Type B pancreatic cell (in vitro differentiated cells): ENCODE data around the gene TMEM86B. TPM values are rescaled to one million over a fixed set of nuclear protein-coding genes. Genes with fewer than 3 reads are reported as not detected.

Experiments used
- DNase-seq: peaks from one replicate; pipeline ENCODE4 v3.0.0; 2021; ENCODE audit warnings: mixed read lengths; ENCODE audit not compliant: unreplicated experiment; ENCODE audit errors: extremely low spot score
- H3K27ac Mint-ChIP-seq: 2 replicates; pipeline ENCODE4 v1.8.0; 2021; ENCODE audit warnings: mild to moderate bottlenecking, mixed read lengths
- H3K27me3 Mint-ChIP-seq: 2 replicates; pipeline ENCODE4 v1.8.0; 2021; ENCODE audit warnings: mixed read lengths
- H3K36me3 Mint-ChIP-seq: 2 replicates; pipeline ENCODE4 v1.8.0; 2021; ENCODE audit warnings: mixed read lengths
- H3K4me1 Mint-ChIP-seq: one replicate; pipeline ENCODE4 v1.8.0; 2021; ENCODE audit warnings: mixed read lengths; ENCODE audit not compliant: unreplicated experiment
- H3K4me3 Mint-ChIP-seq: 2 replicates; pipeline ENCODE4 v1.8.0; 2021; ENCODE audit warnings: mild to moderate bottlenecking, mixed read lengths
- H3K9me3 Mint-ChIP-seq: 2 replicates; pipeline ENCODE4 v1.8.0; 2021; ENCODE audit warnings: mixed read lengths
- CTCF ChIP-seq: fragments of 200-600 bp; sonication (generic); conservative IDR thresholded peaks from 2 replicates; pipeline ENCODE4 v1.5.0; 2021; ENCODE audit warnings: antibody characterized with exemption, mild to moderate bottlenecking
- total RNA-seq: library from RNA; stranded (reverse); gene quantifications from 2 replicates; pipeline ENCODE4 v1.2.1, GENCODE V29; 2021; ENCODE audit warnings: low replicate concordance

TMEM86B gene
- total RNA-seq, 1 donor from 2014 or later = 14.4 TPM

- Mint-ChIP-seq H3K36me3 (no peaks in the 10 kb centered on the region), H3K9me3 (no peaks in the 10 kb centered on the region), H3K4me3 (no peak overlapping the region), H3K27me3 (peaks cover 25% of the 10 kb centered on the region), H3K4me1 (no peaks in the 10 kb centered on the region), H3K27ac (no peak overlapping the region)
- TF ChIP-seq CTCF = no peak
- no peak for DNase-seq
Observed at GRCh38 chr19:55198651-55199050, 29.9 kb downstream of the TMEM86B start.

GRCh38 chr19:55197528-55197927 lies 31.0 kb downstream of the TMEM86B start:
- Mint-ChIP-seq H3K9me3 (no peaks in the 10 kb centered on the region), H3K27ac (no peak overlapping the region), H3K4me1 (no peaks in the 10 kb centered on the region), H3K4me3 (no peak overlapping the region), H3K27me3 (peaks cover 25% of the 10 kb centered on the region), H3K36me3 (no peaks in the 10 kb centered on the region)
- no peak for DNase-seq
- no peak for TF ChIP-seq CTCF

- Mint-ChIP-seq H3K27me3 (peaks cover 22% of the 10 kb centered on the region), H3K4me1 (no peaks in the 10 kb centered on the region), H3K27ac (no peak overlapping the region), H3K36me3 (no peaks in the 10 kb centered on the region), H3K9me3 (no peaks in the 10 kb centered on the region), H3K4me3 (no peak overlapping the region)
- DNase-seq = no peak
- TF ChIP-seq CTCF = no peak
Observed at GRCh38 chr19:55196803-55197202, 31.8 kb downstream of the TMEM86B start.

- Mint-ChIP-seq H3K27ac (no peak overlapping the region), H3K9me3 (no peaks in the 10 kb centered on the region), H3K4me3 (no peak overlapping the region), H3K36me3 (no peaks in the 10 kb centered on the region), H3K4me1 (no peaks in the 10 kb centered on the region), H3K27me3 (peaks cover 29% of the 10 kb centered on the region)
- TF ChIP-seq CTCF = no peak
- DNase-seq = no peak
Observed at GRCh38 chr19:55193481-55193880, 35.1 kb downstream of the TMEM86B start.

- peaks cover 42% of the 10 kb centered on the region for H3K27me3 Mint-ChIP-seq
- H3K36me3 Mint-ChIP-seq = no peaks in the 10 kb centered on the region
- TF ChIP-seq CTCF = no peak
- DNase-seq = no peak
- no peaks in the 10 kb centered on the region for H3K9me3 Mint-ChIP-seq
- no peak overlapping the region for H3K27ac Mint-ChIP-seq
- no peak overlapping the region for H3K4me3 Mint-ChIP-seq
- H3K4me1 Mint-ChIP-seq = no peaks in the 10 kb centered on the region
Observed at GRCh38 chr19:55189403-55189835, 39.1 kb downstream of the TMEM86B start.

GRCh38 chr19:55188625-55189024 lies 39.9 kb downstream of the TMEM86B start:
- Mint-ChIP-seq H3K4me1 (no peaks in the 10 kb centered on the region), H3K27ac (no peak overlapping the region), H3K36me3 (no peaks in the 10 kb centered on the region), H3K27me3 (peaks cover 45% of the 10 kb centered on the region), H3K9me3 (no peaks in the 10 kb centered on the region), H3K4me3 (no peak overlapping the region)
- TF ChIP-seq CTCF = no peak
- no peak for DNase-seq
